HepG2 (cell line): ENCODE data around the gene BTBD7. TPM values are rescaled to one million over a fixed set of nuclear protein-coding genes. Genes with fewer than 3 reads are reported as not detected.

Source experiments
- AGO1 ChIP-seq: fragments of 200-400 bp; formaldehyde crosslinking; IDR thresholded peaks from 2 replicates; pipeline ENCODE4 v1.6.1; 2017; ENCODE audit warnings: mild to moderate bottlenecking, low read depth, low read length, moderate library complexity; ENCODE audit not compliant: poor library complexity, severe bottlenecking
- ATRX ChIP-seq: sonication (generic); formaldehyde crosslinking; IDR thresholded peaks from 2 replicates; pipeline ENCODE4 v1.4.0; 2020; ENCODE audit warnings: missing genetic modification reagents, borderline replicate concordance
- CREB1 ChIP-seq, 2 experiments: fragments of 450-650 bp in 1 of 2; IDR thresholded peaks; 2 replicates each; pipeline ENCODE4 v1.6.1; 2016 to 2017; ENCODE audit warnings: control low read depth in 1 of 2, mild to moderate bottlenecking in 1 of 2, missing compliant biosample characterization in 1 of 2, missing genetic modification characterization in 1 of 2
- E2F5 ChIP-seq: sonication (generic); formaldehyde crosslinking; conservative IDR thresholded peaks from 2 replicates; pipeline ENCODE4 v1.4.0; 2020; ENCODE audit warnings: missing genetic modification reagents
- HIVEP1 ChIP-seq: sonication (generic); formaldehyde crosslinking; IDR thresholded peaks from 2 replicates; pipeline ENCODE4 v1.4.0; 2020; ENCODE audit warnings: mild to moderate bottlenecking, missing genetic modification reagents
- KDM4B ChIP-seq: sonication (generic); formaldehyde crosslinking; IDR thresholded peaks from 2 replicates; pipeline ENCODE4 v1.4.0; 2020; ENCODE audit warnings: missing genetic modification reagents
- MAFG ChIP-seq: sonication (generic); formaldehyde crosslinking; IDR thresholded peaks from 2 replicates; pipeline ENCODE4 v1.5.1; 2020; ENCODE audit warnings: mild to moderate bottlenecking, missing genetic modification reagents
- NRL ChIP-seq: sonication (generic); formaldehyde crosslinking; IDR thresholded peaks from 2 replicates; pipeline ENCODE4 v1.5.0; 2020; ENCODE audit warnings: missing genetic modification reagents, mild to moderate bottlenecking, moderate library complexity, borderline replicate concordance
- PBX3 ChIP-seq: sonication (generic); formaldehyde crosslinking; IDR thresholded peaks from 2 replicates; pipeline ENCODE4 v1.8.1; 2023; ENCODE audit warnings: missing genetic modification reagents, inconsistent platforms, borderline replicate concordance
- POGZ ChIP-seq: sonication (generic); formaldehyde crosslinking; IDR thresholded peaks from 2 replicates; pipeline ENCODE4 v1.4.0; 2020; ENCODE audit warnings: mild to moderate bottlenecking, missing genetic modification reagents
- REST ChIP-seq, 2 experiments: IDR thresholded peaks; 2 replicates each; pipeline ENCODE4 v1.6.1; 2011 to 2012; ENCODE audit warnings: low read length in 2 of 2, borderline replicate concordance in 1 of 2, low read depth in 1 of 2, mild to moderate bottlenecking in 1 of 2, moderate library complexity in 1 of 2
- SIX1 ChIP-seq: sonication (generic); formaldehyde crosslinking; IDR thresholded peaks from 2 replicates; pipeline ENCODE4 v1.4.0; 2020; ENCODE audit warnings: missing genetic modification reagents, borderline replicate concordance
- THYN1 ChIP-seq: sonication (generic); formaldehyde crosslinking; IDR thresholded peaks from 2 replicates; pipeline ENCODE4 v1.8.1; 2023; ENCODE audit warnings: low read depth, mild to moderate bottlenecking, moderate library complexity, missing genetic modification reagents, borderline replicate concordance
- TOE1 ChIP-seq: sonication (generic); formaldehyde crosslinking; IDR thresholded peaks from 2 replicates; pipeline ENCODE4 v1.4.0; 2020; ENCODE audit warnings: mild to moderate bottlenecking, missing genetic modification reagents
- ZBTB21 ChIP-seq: sonication (generic); formaldehyde crosslinking; IDR thresholded peaks from 2 replicates; pipeline ENCODE4 v1.4.0; 2020; ENCODE audit warnings: missing genetic modification reagents
- ZC3H4 ChIP-seq: sonication (generic); formaldehyde crosslinking; IDR thresholded peaks from 2 replicates; pipeline ENCODE4 v1.4.0; 2020; ENCODE audit warnings: missing genetic modification reagents, borderline replicate concordance
- ZEB1 ChIP-seq: IDR thresholded peaks from 2 replicates; pipeline ENCODE4 v1.6.1; 2012; ENCODE audit warnings: mild to moderate bottlenecking, low read depth, inconsistent platforms; ENCODE audit not compliant: insufficient replicate concordance
- ZKSCAN5 ChIP-seq: sonication (generic); formaldehyde crosslinking; IDR thresholded peaks from 2 replicates; pipeline ENCODE4 v1.5.1; 2020; ENCODE audit warnings: mild to moderate bottlenecking, missing genetic modification reagents
- ZNF12 ChIP-seq: sonication (generic); formaldehyde crosslinking; IDR thresholded peaks from 2 replicates; pipeline ENCODE4 v1.5.0; 2020; ENCODE audit warnings: missing genetic modification reagents
- ZNF256 ChIP-seq: sonication (generic); formaldehyde crosslinking; conservative IDR thresholded peaks from 2 replicates; pipeline ENCODE4 v1.4.0; 2020; ENCODE audit warnings: missing genetic modification reagents
- ZNF335 ChIP-seq: sonication (generic); formaldehyde crosslinking; IDR thresholded peaks from 2 replicates; pipeline ENCODE4 v1.4.0; 2020; ENCODE audit warnings: missing genetic modification reagents
- ZNF605 ChIP-seq: sonication (generic); formaldehyde crosslinking; IDR thresholded peaks from 2 replicates; pipeline ENCODE4 v1.8.0; 2022; ENCODE audit warnings: mild to moderate bottlenecking, missing genetic modification reagents
- ZNF674 ChIP-seq: sonication (generic); formaldehyde crosslinking; IDR thresholded peaks from 2 replicates; pipeline ENCODE4 v1.5.0; 2020; ENCODE audit warnings: low read depth, mild to moderate bottlenecking, missing genetic modification reagents
- ZNF740 ChIP-seq: sonication (generic); formaldehyde crosslinking; IDR thresholded peaks from 2 replicates; pipeline ENCODE4 v1.4.0; 2020; ENCODE audit warnings: missing genetic modification reagents
- polyA plus RNA-seq, 8 experiments: library from polyadenylated mRNA; depleted of rRNA in 3 of 8; stranded (reverse) in 7 of 8; unstranded in 1 of 8; fragments of >200 nt; fragmentation: Illumina TruSeq in 4 of 8; extraction: Trizol in 4 of 8; gene quantifications; 2 replicates each; pipeline versions ENCODE4 v1.2.1 to v1.2.3, GENCODE V29; 2011 to 2016; ENCODE audit warnings: low read depth in 4 of 8, missing spikeins in 1 of 8, mixed read lengths in 1 of 8; ENCODE audit not compliant: insufficient read depth in 1 of 8
- total RNA-seq, 5 experiments: library from RNA; depleted of rRNA; stranded (reverse); fragments of >200 nt; fragmentation: Illumina TruSeq; extraction: Trizol; gene quantifications; 2 replicates each; pipeline ENCODE4 v1.2.3, GENCODE V29; 2016; ENCODE audit warnings: low read depth in 1 of 5

The BTBD7 gene
- total and polyA plus RNA-seq, 2 of the 13 experiments (the other 11 are each of a cell fraction or from before 2014, with no cell fraction given): 11.6 to 15.2 TPM

- peak in 1 of 2 experiments; percentile 17; a peak in 2 of 4 replicates for TF ChIP-seq REST (IDR thresholded peaks at IDR 0.05; ENCODE audit: borderline replicate concordance in 1 of 2, low read depth in 1 of 2, low read length in 2 of 2)
- peak; percentile 52; the same call in 1 of the 2 replicates for TF ChIP-seq SIX1
- TF ChIP-seq ZNF335 (CRISPR knock-in tag): peak; percentile 87
- TF ChIP-seq NRL: no peak; the same call in none of the 2 replicates
- 0 out of 2 replicates have a peak, but pooled peaks have one; percentile 21 for TF ChIP-seq ZNF12 (CRISPR knock-in tag)
- peak; percentile 95 for TF ChIP-seq E2F5
- TF ChIP-seq ZNF256: 0 out of 2 replicates have a peak, but pooled peaks have one; percentile 66
- TF ChIP-seq PBX3 (CRISPR knock-in tag): no peak
- no peak for TF ChIP-seq ZKSCAN5 (CRISPR knock-in tag)
- TF ChIP-seq AGO1: peak; percentile 77
- TF ChIP-seq ZBTB21: no peak
- TF ChIP-seq POGZ (CRISPR knock-in tag): peak; percentile 81; the same call in 1 of the 2 replicates
- TF ChIP-seq ZNF605 (CRISPR knock-in tag): peak; percentile 84
- TF ChIP-seq MAFG (CRISPR knock-in tag): no peak
- TF ChIP-seq ATRX (CRISPR knock-in tag): no peak
- no peak for TF ChIP-seq THYN1 (CRISPR knock-in tag)
- TF ChIP-seq ZEB1: no peak
- 0 out of 2 replicates have a peak, but pooled peaks have one; percentile 2 for TF ChIP-seq ZNF740 (CRISPR knock-in tag)
- no peak; the same call in 1 of the 2 replicates for TF ChIP-seq KDM4B
- peak; percentile 83 for TF ChIP-seq CREB1 (IDR thresholded peaks at IDR 0.05)
- TF ChIP-seq CREB1 (CRISPR knock-in tag; IDR thresholded peaks at IDR 0.05): peak; percentile 85
- peak; percentile 52; the same call in 1 of the 2 replicates for TF ChIP-seq TOE1
- TF ChIP-seq ZC3H4 (CRISPR knock-in tag): no peak
- peak; percentile 67 for TF ChIP-seq HIVEP1 (CRISPR knock-in tag)
- TF ChIP-seq ZNF674: 0 out of 2 replicates have a peak, but pooled peaks have one; percentile 62
These were observed 125.9 kb downstream of the BTBD7 start, which contains the start of the genes GON7 and UBR7 (continued) for GRCh38 chr14:93206793-93207467.
